GM18508 (cell line): Measurements from ENCODE around the gene MS4A10.
"Not testable (repeated sequence)": the region's sequence is repeated elsewhere in the genome, so short reads cannot be mapped to it uniquely, and the experiment has no call there.

Experiments
- ATAC-seq: cut with Tn5 transposase; IDR thresholded peaks from one replicate; pipeline ENCODE4 v1.9.1; 2021; ENCODE audit warnings: moderate number of reproducible peaks; ENCODE audit not compliant: insufficient read depth, unreplicated experiment

MS4A10 gene

GRCh38 chr11:60818057-60818456 lies 32.9 kb downstream of the MS4A10 start:
- ATAC-seq, result no peak

- no peak for ATAC-seq
Measured at GRCh38 chr11:60821827-60822599, 36.9 kb downstream of the MS4A10 start.

DNA sequence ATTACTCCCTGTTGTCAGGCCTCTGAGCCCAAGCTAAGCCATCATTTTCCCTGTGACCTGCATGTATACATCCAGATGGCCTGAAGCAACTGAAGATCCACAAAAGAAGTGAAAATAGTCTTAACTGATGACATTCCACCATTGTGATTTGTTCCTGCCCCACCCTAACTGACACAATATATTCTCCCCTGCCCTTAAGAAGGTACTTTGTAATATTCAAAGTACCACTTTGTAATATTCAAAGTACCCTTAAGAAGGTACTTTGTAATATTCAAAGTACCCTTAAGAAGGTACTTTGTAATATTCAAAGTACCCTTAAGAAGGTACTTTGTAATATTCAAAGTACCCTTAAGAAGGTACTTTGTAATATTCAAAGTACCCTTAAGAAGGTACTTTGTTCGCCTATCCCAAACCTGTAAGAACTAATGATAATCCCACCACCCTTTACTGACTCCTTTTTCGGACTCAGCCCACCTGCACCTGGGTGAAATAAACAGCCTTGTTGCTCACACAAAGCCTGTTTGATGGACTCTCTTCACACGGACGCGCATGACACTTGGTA lies 38.7 kb downstream of the MS4A10 start:
- ATAC-seq, result not testable (repeated sequence)

- no peak for ATAC-seq
Measured at GRCh38 chr11:60825118-60825517, 40.0 kb downstream of the MS4A10 start.

DNA sequence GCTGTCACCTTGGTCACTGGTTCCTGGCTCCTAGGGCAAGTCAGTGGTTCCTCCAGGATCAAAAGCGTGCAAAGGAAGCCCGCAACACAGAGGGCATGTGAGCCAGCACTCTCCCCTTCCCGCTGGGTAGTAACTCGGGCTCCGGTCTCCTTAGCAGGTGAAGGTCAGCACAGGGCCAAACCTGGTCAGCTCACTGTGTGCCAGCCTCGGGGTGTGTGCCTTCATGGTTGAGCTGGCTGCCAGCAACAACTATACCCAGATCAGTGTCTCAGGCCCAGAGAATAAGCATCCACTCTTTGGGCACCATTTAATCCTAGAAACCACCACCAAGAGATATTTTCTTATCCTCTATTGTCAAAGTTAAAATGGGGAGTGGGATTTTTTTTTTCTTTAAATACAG lies 40.7 kb downstream of the MS4A10 start:
- ATAC-seq, result no peak

- ATAC-seq, result peak; percentile 17
Measured at GRCh38 chr11:60830478-60831142, 45.5 kb downstream of the MS4A10 start.

DNA sequence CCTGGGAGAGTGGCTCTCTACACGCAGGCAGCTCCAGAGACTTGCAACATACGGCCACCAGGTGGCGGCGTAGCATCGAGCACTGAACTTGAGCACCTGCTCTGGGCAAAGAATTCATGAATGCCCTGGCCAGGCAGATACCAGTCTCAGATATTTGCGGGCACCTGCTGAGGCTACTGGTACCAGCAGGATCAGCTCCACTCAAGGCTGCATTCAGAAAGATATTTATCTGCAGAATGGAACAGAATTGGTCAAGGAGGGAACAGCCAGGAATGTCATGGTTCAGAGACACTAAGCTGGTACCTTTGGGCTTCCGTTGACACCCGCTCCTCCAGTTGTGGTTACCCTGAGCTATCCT lies 46.0 kb downstream of the MS4A10 start:
- ATAC-seq, result peak; percentile 72

GRCh38 chr11:60831501-60832079 lies 46.5 kb downstream of the MS4A10 start:
- ATAC-seq, result no peak

DNA sequence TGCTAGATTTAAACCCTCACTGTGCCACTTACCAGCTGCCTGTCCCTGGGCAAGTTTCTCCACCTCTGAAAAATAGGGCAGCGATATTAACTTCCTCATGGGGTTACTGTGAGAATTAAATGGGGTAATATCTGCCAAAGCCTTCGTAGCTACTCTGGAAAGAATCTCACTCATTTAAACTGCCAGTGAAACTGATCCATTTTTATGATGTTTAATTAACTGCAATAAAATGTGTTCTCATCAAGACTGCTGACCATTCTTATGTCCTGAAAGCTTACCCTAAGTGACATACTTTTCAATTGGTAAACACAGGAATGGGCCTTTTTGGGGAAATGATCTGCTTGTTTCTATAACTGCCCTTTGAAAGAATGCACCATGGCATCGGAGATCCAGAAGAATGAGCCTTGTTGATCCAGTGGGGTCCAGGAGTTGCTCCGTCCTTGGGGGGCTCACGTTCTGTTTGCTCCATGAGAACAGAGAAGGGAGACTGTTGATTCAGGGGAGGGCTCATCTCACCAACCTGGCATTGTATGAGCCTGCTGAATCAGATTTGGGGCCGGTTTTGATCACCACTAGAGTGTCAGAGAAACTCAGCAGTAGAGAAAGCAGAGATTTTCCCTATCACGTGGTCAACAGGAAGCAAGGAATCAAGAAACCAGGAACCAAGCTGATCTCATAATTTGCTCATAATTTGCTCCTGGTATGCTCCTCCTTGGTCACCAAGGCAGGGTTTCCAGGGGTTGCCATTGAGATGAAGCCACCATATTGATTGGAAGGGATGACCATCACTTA lies 49.8 kb downstream of the MS4A10 start:
- ATAC-seq, result no peak

- ATAC-seq, result no peak
Measured at GRCh38 chr11:60835534-60835846, 50.4 kb downstream of the MS4A10 start.

GRCh38 chr11:60836866-60837515 lies 51.9 kb downstream of the MS4A10 start:
- no peak for ATAC-seq

DNA sequence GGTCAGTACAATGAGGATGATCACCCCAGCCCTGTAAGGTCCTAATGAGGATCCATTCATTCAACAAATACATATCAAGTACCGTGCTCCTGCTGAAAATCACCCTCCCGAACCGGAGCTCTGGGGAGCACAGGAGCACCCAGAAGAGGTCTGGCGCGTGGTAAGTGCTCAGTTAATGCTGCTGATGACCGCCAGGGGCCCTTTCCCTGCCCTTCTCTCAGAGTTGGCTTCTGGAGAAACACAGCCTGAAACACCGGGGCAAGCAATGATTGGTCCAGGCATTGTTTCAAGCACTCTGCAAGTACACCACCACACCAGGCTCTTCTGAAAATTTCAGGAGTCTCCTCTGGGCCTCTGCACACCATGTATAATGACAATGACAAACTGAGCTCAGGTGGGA lies 53.0 kb downstream of the MS4A10 start:
- ATAC-seq, result no peak

DNA sequence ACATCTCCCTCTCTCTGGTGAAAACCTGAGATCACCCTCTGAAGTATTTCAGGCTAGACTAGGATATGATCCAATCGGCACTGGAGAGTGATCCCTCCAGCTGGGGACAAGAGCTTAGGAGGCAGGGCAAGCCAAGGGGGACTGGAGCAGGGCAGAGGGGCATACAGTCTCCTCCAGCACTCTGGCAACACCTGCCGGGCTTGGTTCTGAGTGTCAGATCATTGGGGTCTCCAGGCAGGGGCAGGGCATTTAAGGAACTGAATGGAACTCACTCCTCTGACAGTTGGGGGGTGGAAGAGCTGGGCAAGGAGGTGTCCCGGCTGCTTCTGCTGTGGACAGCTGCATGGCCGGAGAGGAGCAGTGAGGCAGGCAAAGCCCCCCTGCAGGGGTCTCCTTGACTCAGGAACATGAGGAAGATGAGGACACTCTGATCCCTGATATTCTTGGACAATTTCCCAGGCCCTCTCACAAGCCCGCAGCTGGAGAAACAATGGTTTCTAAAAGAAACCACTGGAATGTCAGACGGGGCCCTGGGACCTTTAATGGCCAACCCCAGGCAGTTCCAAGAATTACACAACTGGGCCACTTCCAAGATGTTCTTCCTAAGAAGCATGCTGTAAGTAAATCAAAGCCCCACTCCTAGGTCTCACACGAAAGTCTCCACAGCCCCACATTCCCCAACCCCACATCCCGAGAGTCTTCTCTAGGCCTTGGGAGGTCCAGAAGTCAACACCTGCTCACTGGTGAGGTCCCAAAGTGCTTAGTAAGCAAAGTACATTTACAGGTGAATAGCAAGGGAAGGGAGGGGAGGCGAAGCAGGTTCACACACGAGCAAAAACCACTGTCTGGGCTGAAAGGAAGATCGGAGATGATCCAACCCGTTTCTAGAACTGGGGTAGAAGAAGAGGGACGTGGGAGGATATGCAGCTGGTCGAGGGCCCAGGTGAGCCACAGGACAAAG lies 55.6 kb downstream of the MS4A10 start:
- no peak for ATAC-seq

GRCh38 chr11:60841797-60842667 lies 56.9 kb downstream of the MS4A10 start, which contains the start of gene CCDC86:
Gene CCDC86 (plus strand): TSS chr11:60842113. CDS start chr11:60842125, 12 bp downstream.
- ATAC-seq, result peak; percentile 34

DNA sequence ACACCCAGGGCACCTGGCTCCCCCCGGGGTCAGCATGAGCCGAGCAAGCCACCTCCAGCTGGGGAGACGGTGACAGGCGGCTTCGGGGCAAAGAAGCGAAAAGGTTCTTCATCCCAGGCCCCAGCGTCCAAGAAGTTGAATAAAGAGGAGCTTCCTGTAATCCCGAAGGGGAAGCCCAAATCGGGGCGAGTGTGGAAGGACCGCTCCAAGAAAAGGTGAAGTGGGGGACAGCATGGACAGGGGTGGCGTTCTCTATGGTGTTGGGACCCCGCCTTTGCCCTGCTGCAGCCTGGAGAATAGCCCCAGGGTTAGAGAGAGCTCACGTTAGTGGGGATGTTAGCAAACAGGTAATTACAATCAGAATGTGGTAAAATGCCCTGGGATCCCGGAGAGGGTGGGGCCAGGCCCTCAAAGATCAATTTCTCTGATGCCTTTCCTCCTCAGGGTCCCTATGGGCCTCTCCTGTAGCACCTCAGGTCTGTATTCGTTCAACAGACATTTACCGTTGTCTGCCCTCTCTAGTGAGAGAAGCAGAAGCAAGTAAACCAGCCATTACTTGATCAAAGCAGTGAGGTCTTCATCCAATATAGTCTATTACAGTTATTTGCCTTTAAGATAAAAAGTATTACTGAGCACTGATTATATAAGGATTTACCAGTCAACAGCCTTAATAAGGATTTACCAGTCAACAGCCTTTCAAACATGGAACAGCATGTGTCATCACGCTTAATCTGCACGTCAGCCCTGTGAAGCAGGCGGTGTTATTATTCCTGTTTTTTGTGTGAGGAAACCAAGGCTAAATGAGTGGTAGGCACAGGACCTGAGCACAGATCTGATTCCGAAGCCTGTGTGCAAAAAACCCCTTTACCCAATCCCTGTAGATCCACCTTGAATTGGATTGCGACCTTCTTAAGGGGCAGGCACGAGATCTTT lies 57.8 kb downstream of the MS4A10 start:
- ATAC-seq, result no peak

DNA sequence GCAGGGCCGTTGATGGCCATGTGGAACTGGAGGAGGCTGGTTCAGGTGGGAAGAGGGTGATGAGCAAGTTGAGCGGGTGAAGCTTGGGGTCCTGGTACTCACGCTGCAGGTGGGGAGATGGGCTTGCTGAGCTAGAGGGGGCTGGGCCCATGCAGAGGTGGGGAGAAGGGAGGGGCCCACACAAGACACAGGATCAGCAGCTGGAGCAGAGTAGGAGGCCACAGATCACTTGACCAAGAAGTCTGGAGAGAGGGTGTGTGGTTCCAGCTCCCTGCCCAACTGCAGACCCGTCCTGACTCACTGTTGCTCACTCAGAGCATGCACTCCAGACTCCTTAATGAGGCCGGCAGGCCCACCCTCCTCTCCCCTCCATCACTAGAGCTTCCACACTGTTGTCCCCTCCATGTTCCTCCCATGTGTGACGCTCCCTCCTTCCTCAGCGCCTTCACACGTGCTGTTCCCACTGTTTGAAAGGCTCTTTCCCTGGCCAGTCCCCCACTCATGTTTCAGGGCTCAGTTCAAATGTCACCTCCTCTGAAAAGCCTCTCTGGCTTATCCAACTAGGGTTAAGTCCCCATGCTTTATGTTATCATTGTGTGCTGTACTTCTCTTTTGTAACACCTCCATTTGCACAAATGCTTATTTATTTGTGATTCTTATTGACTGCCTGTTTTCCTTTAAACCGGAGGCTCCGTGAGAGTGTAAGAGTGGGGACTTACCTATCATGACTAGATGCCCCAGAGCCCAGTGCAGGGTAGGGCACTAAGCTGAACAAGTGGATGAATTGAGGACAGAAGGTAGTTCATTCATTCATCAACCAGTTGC lies 59.1 kb downstream of the MS4A10 start:
- no peak for ATAC-seq
